HG03175 (cell line): Measurements from ENCODE around the gene MSI2.
"Not testable (repeated sequence)": the region's sequence is repeated elsewhere in the genome, so short reads cannot be mapped to it uniquely, and the experiment has no call there.

Source experiments
- ATAC-seq: cut with Tn5 transposase; IDR thresholded peaks from one replicate; pipeline ENCODE4 v1.9.1; 2021; ENCODE audit warnings: mild to moderate bottlenecking, moderate library complexity; ENCODE audit not compliant: unreplicated experiment

Gene MSI2

GRCh38 chr17:57603546-57603945 lies 347.2 kb downstream of the MSI2 start:
- no peak for ATAC-seq

GRCh38 chr17:57603978-57604377 lies 347.7 kb downstream of the MSI2 start:
- ATAC-seq = peak; percentile 53

GRCh38 chr17:57604771-57605674 lies 348.7 kb downstream of the MSI2 start:
- ATAC-seq = peak; percentile 60

GRCh38 chr17:57605675-57606105 lies 349.4 kb downstream of the MSI2 start:
- ATAC-seq = peak; percentile 19

- ATAC-seq = no peak
These were observed 350.0 kb downstream of the MSI2 start for GRCh38 chr17:57606111-57606875.

GRCh38 chr17:57607553-57608120 lies 351.3 kb downstream of the MSI2 start:
- no peak for ATAC-seq

GRCh38 chr17:57608369-57609124 lies 352.2 kb downstream of the MSI2 start:
- no peak for ATAC-seq

- no peak for ATAC-seq
These were observed 353.0 kb downstream of the MSI2 start for GRCh38 chr17:57609125-57609877.

- no peak for ATAC-seq
These were observed 353.6 kb downstream of the MSI2 start for GRCh38 chr17:57609878-57610270.

GRCh38 chr17:57612202-57613071 lies 356.1 kb downstream of the MSI2 start:
- no peak for ATAC-seq

- ATAC-seq = no peak
These were observed 358.4 kb downstream of the MSI2 start for GRCh38 chr17:57614742-57615141.

GRCh38 chr17:57615836-57616757 lies 359.8 kb downstream of the MSI2 start:
- no peak for ATAC-seq

GRCh38 chr17:57617218-57617617 lies 360.9 kb downstream of the MSI2 start:
- no peak for ATAC-seq

- ATAC-seq = no peak
These were observed 363.0 kb downstream of the MSI2 start for GRCh38 chr17:57619061-57619937.

- ATAC-seq = no peak
These were observed 364.3 kb downstream of the MSI2 start for GRCh38 chr17:57620576-57620975.

- not testable (repeated sequence) for ATAC-seq
These were observed 365.5 kb downstream of the MSI2 start for GRCh38 chr17:57621791-57622190.

- no peak for ATAC-seq
These were observed 366.0 kb downstream of the MSI2 start for GRCh38 chr17:57622306-57622682.
